Measurements from ENCODE around the gene IRS2. TPM values are rescaled to one million over a fixed set of nuclear protein-coding genes. Genes with fewer than 3 reads are reported as not detected.

IRS2 gene
- total RNA-seq, 1 donor from 2014 or later: 20.1 TPM

DNA sequence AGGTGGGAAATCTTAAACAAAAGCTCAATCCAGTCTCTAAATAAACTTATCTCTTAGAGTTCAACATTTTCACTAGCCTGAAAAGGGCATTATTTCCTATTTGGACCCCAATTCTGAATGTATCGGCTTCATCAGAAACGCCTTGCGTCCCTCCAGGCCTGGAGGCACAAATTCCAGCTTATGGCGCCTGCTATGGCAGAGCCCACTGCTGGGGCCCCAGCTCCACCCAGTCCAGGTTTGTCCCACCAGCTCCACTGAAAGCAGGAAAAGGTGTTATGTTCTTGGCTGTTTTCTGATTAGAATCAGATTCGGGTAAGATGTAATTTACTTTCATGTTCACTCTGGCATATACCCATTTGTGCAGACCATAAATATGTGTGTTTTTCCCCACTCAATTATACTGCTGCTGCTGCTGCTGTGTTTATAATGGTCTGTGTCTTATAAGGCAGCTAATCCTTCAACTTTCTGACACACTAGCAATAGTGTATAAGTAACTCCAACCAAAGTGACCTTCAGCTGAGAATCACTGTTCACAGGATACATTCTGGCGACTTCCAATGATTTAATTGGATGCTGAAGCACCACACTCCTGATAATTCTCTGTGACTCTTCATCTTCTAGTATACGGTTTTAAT lies 6.4 kb downstream of the IRS2 start:
- Mint-ChIP-seq H3K36me3 (ENCODE audit: low read depth, unreplicated experiment) (peaks cover 4% of the 10 kb centered on the region), H3K9me3 (ENCODE audit: unreplicated experiment) (no peaks in the 10 kb centered on the region), H3K27ac (ENCODE audit: unreplicated experiment) (peak overlapping the region; percentile 14), H3K27me3 (ENCODE audit: low read depth, unreplicated experiment) (no peaks in the 10 kb centered on the region), H3K4me1 (ENCODE audit: low read depth, unreplicated experiment) (peaks cover 42% of the 10 kb centered on the region), H3K4me3 (ENCODE audit: unreplicated experiment) (peak overlapping the region; percentile 79)
- Histone ChIP-seq H3K27me3 (ENCODE audit: insufficient read depth, low read length) (no peaks in the 10 kb centered on the region), H3K4me1 (ENCODE audit: insufficient read depth, low read length) (peaks cover 36% of the 10 kb centered on the region), H3K27ac (ENCODE audit: low read depth, low read length) (no peak overlapping the region), H3K4me3 (ENCODE audit: insufficient read depth, low read depth, low read length) (peak overlapping the region; percentile 63), H3K79me2 (ENCODE audit: insufficient read depth, low read length) (peaks cover 94% of the 10 kb centered on the region), H4K20me1 (ENCODE audit: insufficient read depth, low read length) (peaks cover 40% of the 10 kb centered on the region), H2AFZ (ENCODE audit: low read depth, low read length) (no peak overlapping the region), H3K9ac (ENCODE audit: low read length) (peak overlapping the region; percentile 76), H3K4me2 (ENCODE audit: low read length) (peak overlapping the region; percentile 91), H3K36me3 (ENCODE audit: insufficient read depth, low read length) (no peaks in the 10 kb centered on the region), H3K9me3 (ENCODE audit: insufficient read depth, low read depth, low read length) (no peaks in the 10 kb centered on the region)
- FAIRE-seq (peak; percentile 52), DNase-seq (ENCODE audit: low read depth) (no peak)
- TF ChIP-seq, protein P1, sequence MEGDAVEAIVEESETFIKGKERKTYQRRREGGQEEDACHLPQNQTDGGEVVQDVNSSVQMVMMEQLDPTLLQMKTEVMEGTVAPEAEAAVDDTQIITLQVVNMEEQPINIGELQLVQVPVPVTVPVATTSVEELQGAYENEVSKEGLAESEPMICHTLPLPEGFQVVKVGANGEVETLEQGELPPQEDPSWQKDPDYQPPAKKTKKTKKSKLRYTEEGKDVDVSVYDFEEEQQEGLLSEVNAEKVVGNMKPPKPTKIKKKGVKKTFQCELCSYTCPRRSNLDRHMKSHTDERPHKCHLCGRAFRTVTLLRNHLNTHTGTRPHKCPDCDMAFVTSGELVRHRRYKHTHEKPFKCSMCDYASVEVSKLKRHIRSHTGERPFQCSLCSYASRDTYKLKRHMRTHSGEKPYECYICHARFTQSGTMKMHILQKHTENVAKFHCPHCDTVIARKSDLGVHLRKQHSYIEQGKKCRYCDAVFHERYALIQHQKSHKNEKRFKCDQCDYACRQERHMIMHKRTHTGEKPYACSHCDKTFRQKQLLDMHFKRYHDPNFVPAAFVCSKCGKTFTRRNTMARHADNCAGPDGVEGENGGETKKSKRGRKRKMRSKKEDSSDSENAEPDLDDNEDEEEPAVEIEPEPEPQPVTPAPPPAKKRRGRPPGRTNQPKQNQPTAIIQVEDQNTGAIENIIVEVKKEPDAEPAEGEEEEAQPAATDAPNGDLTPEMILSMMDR (IDR thresholded peaks at IDR 0.05; ENCODE audit: insufficient read depth, low read depth, low read length): no peak
- no peak for TF ChIP-seq EZH2 (IDR thresholded peaks at IDR 0.05; ENCODE audit: insufficient read depth, low read length)

DNA sequence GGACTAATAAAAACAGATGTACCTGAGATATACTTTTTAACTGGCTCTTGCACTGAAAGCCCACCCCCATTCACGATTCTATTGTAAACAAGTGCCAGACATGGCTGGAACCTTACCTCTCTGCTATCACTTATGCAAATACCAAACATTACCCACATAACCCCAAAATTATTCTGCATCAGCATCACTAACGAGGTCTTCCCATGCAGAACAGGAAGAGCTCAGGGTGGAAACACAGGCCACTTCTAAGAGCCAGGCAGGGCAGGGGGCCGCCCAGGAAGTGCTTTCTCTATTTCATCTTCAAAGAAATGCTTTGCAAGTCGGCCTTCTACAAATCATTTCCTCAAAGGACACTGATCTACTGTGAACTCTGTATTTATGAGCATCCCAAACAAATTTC lies 7.3 kb downstream of the IRS2 start:
- peak overlapping the region; percentile 63 for H3K4me3 ChIP-seq (ENCODE audit: insufficient read depth, low read depth, low read length)
- H3K9me3 Mint-ChIP-seq (ENCODE audit: unreplicated experiment): no peaks in the 10 kb centered on the region
- H3K4me3 Mint-ChIP-seq (ENCODE audit: unreplicated experiment): peak overlapping the region; percentile 79
- H3K27ac Mint-ChIP-seq (ENCODE audit: unreplicated experiment): no peak overlapping the region
- no peaks in the 10 kb centered on the region for H3K27me3 ChIP-seq (ENCODE audit: insufficient read depth, low read length)
- no peak for DNase-seq (ENCODE audit: low read depth)
- no peak overlapping the region for H2AFZ ChIP-seq (ENCODE audit: low read depth, low read length)
- H3K9me3 ChIP-seq (ENCODE audit: insufficient read depth, low read depth, low read length): no peaks in the 10 kb centered on the region
- peak overlapping the region; percentile 76 for H3K9ac ChIP-seq (ENCODE audit: low read length)
- H3K27ac ChIP-seq (ENCODE audit: low read depth, low read length): no peak overlapping the region
- H4K20me1 ChIP-seq (ENCODE audit: insufficient read depth, low read length): peaks cover 47% of the 10 kb centered on the region
- H3K4me2 ChIP-seq (ENCODE audit: low read length): peak overlapping the region; percentile 91
- H3K36me3 Mint-ChIP-seq (ENCODE audit: low read depth, unreplicated experiment): peaks cover 5% of the 10 kb centered on the region
- no peak for FAIRE-seq
- no peaks in the 10 kb centered on the region for H3K36me3 ChIP-seq (ENCODE audit: insufficient read depth, low read length)
- H3K4me1 ChIP-seq (ENCODE audit: insufficient read depth, low read length): peaks cover 34% of the 10 kb centered on the region
- no peaks in the 10 kb centered on the region for H3K27me3 Mint-ChIP-seq (ENCODE audit: low read depth, unreplicated experiment)
- peaks cover 42% of the 10 kb centered on the region for H3K4me1 Mint-ChIP-seq (ENCODE audit: low read depth, unreplicated experiment)
- TF ChIP-seq, protein P1 (IDR thresholded peaks at IDR 0.05; ENCODE audit: insufficient read depth, low read depth, low read length): no peak
- TF ChIP-seq EZH2 (IDR thresholded peaks at IDR 0.05; ENCODE audit: insufficient read depth, low read length): no peak
- peaks cover 98% of the 10 kb centered on the region for H3K79me2 ChIP-seq (ENCODE audit: insufficient read depth, low read length)

DNA sequence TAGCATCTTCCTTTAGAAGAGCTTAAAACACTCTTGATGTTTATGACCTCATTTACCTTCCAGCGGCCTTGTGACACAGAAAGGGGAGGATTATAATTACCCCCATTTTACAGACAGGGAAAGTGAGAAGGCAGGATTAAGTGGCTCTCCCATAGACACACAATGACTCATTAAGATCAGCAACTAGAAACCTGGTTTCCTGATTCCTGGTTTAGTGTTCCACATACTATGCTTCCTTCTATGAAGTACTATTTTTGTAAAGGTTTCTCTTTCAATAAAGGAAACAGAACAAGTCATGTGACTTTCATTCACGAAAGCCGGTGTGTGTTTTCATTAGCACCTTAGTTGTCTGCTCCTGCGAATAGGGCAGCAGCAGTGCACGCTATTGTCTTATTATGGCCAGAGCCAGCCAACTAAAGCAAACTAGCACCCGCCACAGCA lies 8.3 kb downstream of the IRS2 start:
- TF ChIP-seq, protein P1 (IDR thresholded peaks at IDR 0.05; ENCODE audit: insufficient read depth, low read depth, low read length): no peak
- no peak for TF ChIP-seq EZH2 (IDR thresholded peaks at IDR 0.05; ENCODE audit: insufficient read depth, low read length)
- Mint-ChIP-seq H3K4me1 (ENCODE audit: low read depth, unreplicated experiment) (peaks cover 42% of the 10 kb centered on the region), H3K27ac (ENCODE audit: unreplicated experiment) (no peak overlapping the region), H3K36me3 (ENCODE audit: low read depth, unreplicated experiment) (peaks cover 5% of the 10 kb centered on the region), H3K27me3 (ENCODE audit: low read depth, unreplicated experiment) (no peaks in the 10 kb centered on the region), H3K4me3 (ENCODE audit: unreplicated experiment) (no peak overlapping the region), H3K9me3 (ENCODE audit: unreplicated experiment) (no peaks in the 10 kb centered on the region)
- H3K27me3 ChIP-seq (ENCODE audit: insufficient read depth, low read length): no peaks in the 10 kb centered on the region
- H2AFZ ChIP-seq (ENCODE audit: low read depth, low read length): no peak overlapping the region
- peak overlapping the region; percentile 91 for H3K4me2 ChIP-seq (ENCODE audit: low read length)
- peak; percentile 82 for FAIRE-seq
- peaks cover 39% of the 10 kb centered on the region for H3K4me1 ChIP-seq (ENCODE audit: insufficient read depth, low read length)
- peaks cover 53% of the 10 kb centered on the region for H4K20me1 ChIP-seq (ENCODE audit: insufficient read depth, low read length)
- peaks cover 97% of the 10 kb centered on the region for H3K79me2 ChIP-seq (ENCODE audit: insufficient read depth, low read length)
- H3K9ac ChIP-seq (ENCODE audit: low read length): peak overlapping the region; percentile 11
- DNase-seq (ENCODE audit: low read depth): peak; percentile 71
- H3K27ac ChIP-seq (ENCODE audit: low read depth, low read length): peak overlapping the region; percentile 16
- H3K9me3 ChIP-seq (ENCODE audit: insufficient read depth, low read depth, low read length): no peaks in the 10 kb centered on the region
- H3K36me3 ChIP-seq (ENCODE audit: insufficient read depth, low read length): no peaks in the 10 kb centered on the region
- H3K4me3 ChIP-seq (ENCODE audit: insufficient read depth, low read depth, low read length): peak overlapping the region; percentile 37

All from astrocyte (in vitro differentiated cells and primary cell).